ENCODE measurements around the gene ST3GAL5. TPM values are rescaled to one million over a fixed set of nuclear protein-coding genes. Genes with fewer than 3 reads are reported as not detected.

Gene ST3GAL5
- polyA plus RNA-seq, 1 of the 3 experiments (the other 2 are of a cell fraction) = 37.6 TPM

GRCh38 chr2:85935746-85936208, 47.0 kb upstream of the ST3GAL5 start (continued):
- TF ChIP-seq JUND (IDR thresholded peaks at IDR 0.05) (peak; percentile 96), MEF2A (IDR thresholded peaks at IDR 0.05; ENCODE audit: borderline replicate concordance, low read depth) (peak; percentile 58; the same call in 1 of the 2 replicates), TCF12 (IDR thresholded peaks at IDR 0.05) (peak; percentile 96), ZBTB33 (IDR thresholded peaks at IDR 0.05; ENCODE audit: borderline replicate concordance, low read depth) (peak; percentile 69; the same call in 1 of the 2 replicates), TEAD4 (IDR thresholded peaks at IDR 0.05; ENCODE audit: borderline replicate concordance, insufficient read depth) (peak; percentile 91), EP300 (IDR thresholded peaks at IDR 0.05; ENCODE audit: borderline replicate concordance in 1 of 2, low read depth in 1 of 2, low read length in 1 of 2) (peak; percentile 50 to 96), RAD21 (IDR thresholded peaks at IDR 0.05; ENCODE audit: low read length) (no peak), ELF1 (IDR thresholded peaks at IDR 0.05) (peak; percentile 49; the same call in 1 of the 2 replicates), FOXJ3 (CRISPR knock-in tag; IDR thresholded peaks at IDR 0.05) (no peak)

GRCh38 chr2:85935170-85935745, 46.5 kb upstream of the ST3GAL5 start:
- no peaks in the 10 kb centered on the region for H4K20me1 ChIP-seq (ENCODE audit: insufficient read depth)
- H3K9me3 ChIP-seq = no peaks in the 10 kb centered on the region
- H3K9me2 ChIP-seq = no peaks in the 10 kb centered on the region
- no peak for DNase-seq
- CTCF ChIA-PET = interaction anchor here (1.4 kb wide), 1 partner anchor 108 kb away, joined by 5 read pairs; no protein-coding TSS in a partner anchor
- H3K9ac ChIP-seq = no peak overlapping the region
- H3K36me3 ChIP-seq (replicated peaks in 1 of 2; ENCODE audit: control insufficient read depth in 1 of 2, insufficient read depth in 2 of 2, low read length in 1 of 2) = no peaks in the 10 kb centered on the region
- peak overlapping the region; percentile 25; the same call in 1 of the 2 replicates for H3K4me2 ChIP-seq
- H3F3A ChIP-seq (replicated peaks; ENCODE audit: insufficient read depth) = peaks cover 17% of the 10 kb centered on the region
- WGBS (ENCODE audit: low lambda C conversion rate) = 74% methylated on average over 6 of the region's 6 CpGs
- no peaks in the 10 kb centered on the region for H3K79me2 ChIP-seq (ENCODE audit: insufficient read depth)
- H2AFZ ChIP-seq (ENCODE audit: low read depth) = no peak overlapping the region
- H3K4me3 ChIP-seq (ENCODE audit: low read depth in 2 of 2, low read length in 1 of 2) = no peak overlapping the region
- H3K27me3 ChIP-seq (ENCODE audit: insufficient read depth) = no peaks in the 10 kb centered on the region
- H3K27ac ChIP-seq (ENCODE audit: low read depth in 2 of 2, low read length in 1 of 2) = peak overlapping the region; percentile 58 to 77; a peak in 3 of 4 replicates
- POLR2A ChIA-PET = no interaction called here
- H3K4me1 ChIP-seq (ENCODE audit: control insufficient read depth in 1 of 2, insufficient read depth in 2 of 2, low read depth in 1 of 2, low read length in 1 of 2) = peaks cover 0 to 35% of the 10 kb centered on the region in 2 experiments; a peak in 1 of 4 replicates
- TF ChIP-seq NFIC (IDR thresholded peaks at IDR 0.05; ENCODE audit: borderline replicate concordance) (no peak), SIN3A (IDR thresholded peaks at IDR 0.05; ENCODE audit: borderline replicate concordance, low read depth, low read length) (no peak), RXRA (IDR thresholded peaks at IDR 0.05; ENCODE audit: borderline replicate concordance, low read depth) (no peak), GATA2 (CRISPR knock-in tag; IDR thresholded peaks at IDR 0.05) (no peak), USF1 (IDR thresholded peaks at IDR 0.05; ENCODE audit: borderline replicate concordance, low read depth) (no peak), EZH2phosphoT487 (IDR thresholded peaks at IDR 0.05; ENCODE audit: borderline replicate concordance, low read depth) (no peak), FOXM1 (IDR thresholded peaks at IDR 0.05; ENCODE audit: low read depth) (no peak), PBX3 (IDR thresholded peaks at IDR 0.05) (no peak), RCOR1 (IDR thresholded peaks at IDR 0.05; ENCODE audit: low read length) (no peak), IRF3 (IDR thresholded peaks at IDR 0.05; ENCODE audit: low read depth, low read length) (no peak), JUND (IDR thresholded peaks at IDR 0.05) (no peak), RAD21 (IDR thresholded peaks at IDR 0.05; ENCODE audit: low read length) (no peak), CTCF (IDR thresholded peaks at IDR 0.05) (no peak), POLR2AphosphoS5 (IDR thresholded peaks at IDR 0.05; ENCODE audit: low read depth, low read length) (no peak), TEAD4 (IDR thresholded peaks at IDR 0.05; ENCODE audit: borderline replicate concordance, insufficient read depth) (no peak), FOSL2 (IDR thresholded peaks at IDR 0.05; ENCODE audit: borderline replicate concordance, low read depth) (no peak), TCF12 (IDR thresholded peaks at IDR 0.05) (no peak), ZBTB33 (IDR thresholded peaks at IDR 0.05; ENCODE audit: borderline replicate concordance, low read depth) (no peak)
